GM12872 (cell line): ENCODE data around the gene PALLD.
A peak's percentile ranks its signal among the peaks of the same experiment; 100 is the strongest.

Experiments used
- TF ChIP-seq, protein P1 (sequence below): IDR thresholded peaks from 3 replicates; pipeline ENCODE4 v1.5.1; 2011; ENCODE audit warnings: low read depth, mild to moderate bottlenecking, low read length, moderate library complexity; ENCODE audit not compliant: insufficient read depth

Gene PALLD

DNA sequence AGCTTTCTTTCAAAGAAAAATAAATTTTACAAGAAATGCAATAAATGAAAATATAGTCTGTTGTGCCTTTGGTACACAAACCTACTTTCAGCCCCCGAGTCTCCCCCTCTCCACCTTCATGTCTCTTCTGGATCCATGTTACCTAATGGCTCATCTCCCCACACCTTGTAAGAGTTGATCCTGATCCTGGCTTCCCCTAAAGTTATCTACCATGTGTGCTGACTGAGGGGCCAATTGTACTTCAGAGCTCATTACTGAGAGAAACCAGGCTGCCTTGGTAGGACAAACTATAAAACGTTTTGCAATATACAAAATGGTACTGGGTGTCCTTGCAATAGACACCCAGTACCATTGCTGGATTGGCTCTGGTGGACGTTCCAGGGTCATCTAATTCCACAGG, 11.8 kb downstream of the PALLD start:
- TF ChIP-seq, protein P1, sequence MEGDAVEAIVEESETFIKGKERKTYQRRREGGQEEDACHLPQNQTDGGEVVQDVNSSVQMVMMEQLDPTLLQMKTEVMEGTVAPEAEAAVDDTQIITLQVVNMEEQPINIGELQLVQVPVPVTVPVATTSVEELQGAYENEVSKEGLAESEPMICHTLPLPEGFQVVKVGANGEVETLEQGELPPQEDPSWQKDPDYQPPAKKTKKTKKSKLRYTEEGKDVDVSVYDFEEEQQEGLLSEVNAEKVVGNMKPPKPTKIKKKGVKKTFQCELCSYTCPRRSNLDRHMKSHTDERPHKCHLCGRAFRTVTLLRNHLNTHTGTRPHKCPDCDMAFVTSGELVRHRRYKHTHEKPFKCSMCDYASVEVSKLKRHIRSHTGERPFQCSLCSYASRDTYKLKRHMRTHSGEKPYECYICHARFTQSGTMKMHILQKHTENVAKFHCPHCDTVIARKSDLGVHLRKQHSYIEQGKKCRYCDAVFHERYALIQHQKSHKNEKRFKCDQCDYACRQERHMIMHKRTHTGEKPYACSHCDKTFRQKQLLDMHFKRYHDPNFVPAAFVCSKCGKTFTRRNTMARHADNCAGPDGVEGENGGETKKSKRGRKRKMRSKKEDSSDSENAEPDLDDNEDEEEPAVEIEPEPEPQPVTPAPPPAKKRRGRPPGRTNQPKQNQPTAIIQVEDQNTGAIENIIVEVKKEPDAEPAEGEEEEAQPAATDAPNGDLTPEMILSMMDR: no peak

DNA sequence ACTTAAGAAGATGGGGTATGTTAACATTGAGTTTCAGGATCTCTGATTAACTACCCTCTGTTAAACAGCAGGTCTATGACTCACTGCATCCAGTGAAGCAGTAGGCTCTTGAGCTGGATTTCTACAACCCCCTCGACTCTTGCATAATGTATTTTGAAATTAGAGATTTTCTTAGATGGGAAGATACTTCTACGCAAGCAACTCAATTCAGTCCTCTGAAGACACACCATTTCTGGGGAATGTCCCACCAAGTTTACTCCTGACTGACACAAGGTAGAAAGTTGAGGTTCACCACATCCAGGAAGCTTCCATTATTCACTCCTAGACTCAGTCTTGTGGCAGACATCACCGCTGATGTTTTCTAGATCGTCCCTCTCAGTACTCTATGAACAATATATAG, 12.9 kb downstream of the PALLD start:
- TF ChIP-seq, protein P1: no peak

DNA sequence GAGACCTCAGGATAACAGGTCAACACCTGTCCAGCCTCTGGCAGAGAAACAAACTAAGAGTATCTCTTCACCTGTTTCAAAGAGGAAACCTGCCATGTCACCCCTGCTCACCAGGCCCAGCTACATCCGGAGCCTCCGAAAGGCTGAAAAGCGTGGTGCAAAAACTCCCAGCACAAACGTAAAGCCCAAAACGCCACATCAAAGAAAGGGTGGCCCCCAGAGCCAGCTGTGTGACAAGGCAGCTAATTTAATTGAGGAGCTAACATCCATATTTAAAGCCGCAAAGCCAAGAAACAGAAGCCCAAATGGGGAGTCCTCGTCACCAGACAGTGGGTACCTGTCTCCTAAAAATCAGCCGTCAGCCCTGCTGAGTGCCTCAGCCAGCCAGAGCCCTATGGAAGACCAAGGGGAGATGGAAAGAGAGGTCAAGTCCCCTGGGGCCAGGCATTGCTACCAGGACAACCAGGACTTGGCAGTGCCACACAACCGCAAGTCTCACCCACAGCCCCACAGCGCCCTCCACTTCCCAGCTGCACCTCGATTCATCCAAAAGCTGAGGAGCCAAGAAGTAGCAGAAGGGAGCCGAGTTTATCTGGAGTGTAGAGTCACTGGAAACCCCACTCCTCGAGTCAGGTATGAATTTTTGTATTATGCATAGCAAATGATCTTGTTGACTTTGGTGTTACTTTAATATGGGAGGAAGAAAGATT, 15.1 kb downstream of the PALLD start:
- TF ChIP-seq, protein P1: no peak

DNA sequence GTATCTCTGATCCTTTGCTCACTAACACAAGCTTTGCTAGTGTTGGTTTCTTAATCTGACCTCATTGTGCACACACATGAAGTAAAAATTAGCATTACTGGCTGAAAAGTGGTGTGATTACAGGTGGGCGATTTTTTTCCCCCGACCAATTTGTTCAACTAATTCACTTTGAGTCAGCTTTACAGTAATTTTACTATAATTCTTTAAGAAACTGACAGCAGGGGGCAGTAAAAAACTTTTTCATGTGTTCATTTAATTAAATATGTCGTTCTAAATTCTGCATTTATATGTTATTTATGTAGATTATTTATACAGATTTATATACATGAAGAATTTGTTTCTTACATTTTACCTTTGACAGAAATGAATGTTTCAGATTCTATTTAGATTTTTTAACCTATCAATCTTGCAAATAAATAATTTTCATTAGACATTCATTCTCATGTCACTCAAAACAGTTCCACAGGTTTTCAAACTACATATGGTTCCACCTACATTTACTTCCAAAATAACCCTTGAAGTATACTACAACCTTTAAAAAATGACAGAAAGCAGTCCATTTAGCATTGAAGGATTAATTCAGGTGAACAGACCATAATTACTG, 17.5 kb downstream of the PALLD start:
- TF ChIP-seq, protein P1: peak; percentile 24; the same call in 1 of the 3 replicates

- TF ChIP-seq, protein P1: no peak
Measured at GRCh38 chr4:168515222-168516011, 18.6 kb downstream of the PALLD start.

DNA sequence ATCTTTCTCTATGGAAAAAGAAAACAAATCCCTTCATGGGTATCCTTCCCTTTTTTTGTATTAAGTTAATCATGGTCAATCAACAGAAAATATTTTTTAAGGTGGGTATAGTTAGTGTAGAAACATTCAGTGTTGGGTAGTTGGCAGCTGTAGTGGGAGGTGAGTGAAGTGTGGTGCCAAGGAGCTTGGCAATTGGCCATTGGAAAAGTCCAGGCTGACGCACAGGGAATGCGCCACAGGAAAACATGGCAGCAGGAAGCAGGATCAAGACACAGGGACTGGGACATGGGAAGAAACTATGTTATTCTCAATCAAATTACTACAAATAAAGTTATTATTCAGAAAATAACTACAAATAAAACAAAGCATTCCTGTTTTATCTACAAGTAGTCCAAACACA, 20.0 kb downstream of the PALLD start:
- TF ChIP-seq, protein P1: no peak

- TF ChIP-seq, protein P1: no peak
Measured at GRCh38 chr4:168519576-168519975, 22.7 kb downstream of the PALLD start.
